Osteocyte (in vitro differentiated cells): ENCODE results near the gene TBC1D3H. TPM values are rescaled to one million over a fixed set of nuclear protein-coding genes. Genes with fewer than 3 reads are reported as not detected.
"Not testable (repeated sequence)": the region's sequence is repeated elsewhere in the genome, so short reads cannot be mapped to it uniquely, and the experiment has no call there.

ENCODE experiments used
- DNase-seq: peaks from one replicate; pipeline ENCODE4 v3.0.0; 2021; ENCODE audit warnings: mixed read lengths; ENCODE audit not compliant: unreplicated experiment; ENCODE audit errors: extremely low spot score
- H3K27ac Mint-ChIP-seq: one replicate; pipeline ENCODE4 v1.8.0; 2021; ENCODE audit warnings: mild to moderate bottlenecking, mixed read lengths; ENCODE audit not compliant: unreplicated experiment
- H3K27me3 Mint-ChIP-seq: one replicate; pipeline ENCODE4 v1.8.0; 2021; ENCODE audit warnings: mixed read lengths; ENCODE audit not compliant: unreplicated experiment
- H3K36me3 Mint-ChIP-seq: one replicate; pipeline ENCODE4 v1.8.0; 2021; ENCODE audit warnings: mixed read lengths; ENCODE audit not compliant: unreplicated experiment
- H3K4me1 Mint-ChIP-seq: one replicate; pipeline ENCODE4 v1.8.0; 2021; ENCODE audit warnings: mixed read lengths; ENCODE audit not compliant: unreplicated experiment
- H3K4me3 Mint-ChIP-seq: one replicate; pipeline ENCODE4 v1.8.0; 2021; ENCODE audit warnings: mild to moderate bottlenecking, moderate library complexity, mixed read lengths; ENCODE audit not compliant: unreplicated experiment
- H3K9me3 Mint-ChIP-seq: one replicate; pipeline ENCODE4 v1.8.0; 2021; ENCODE audit warnings: mixed read lengths; ENCODE audit not compliant: unreplicated experiment
- long read RNA-seq: library from polyadenylated mRNA; unstranded; transcript quantifications from one replicate; pipeline ENCODE4 v2.0.0, GENCODE V29; 2021
- total RNA-seq: library from RNA; stranded (reverse); gene quantifications from 2 replicates; pipeline ENCODE4 v1.2.1, GENCODE V29; 2021

TBC1D3H gene
- not detected in 2 replicates for total RNA-seq
- long read RNA-seq, result 0 reads

DNA sequence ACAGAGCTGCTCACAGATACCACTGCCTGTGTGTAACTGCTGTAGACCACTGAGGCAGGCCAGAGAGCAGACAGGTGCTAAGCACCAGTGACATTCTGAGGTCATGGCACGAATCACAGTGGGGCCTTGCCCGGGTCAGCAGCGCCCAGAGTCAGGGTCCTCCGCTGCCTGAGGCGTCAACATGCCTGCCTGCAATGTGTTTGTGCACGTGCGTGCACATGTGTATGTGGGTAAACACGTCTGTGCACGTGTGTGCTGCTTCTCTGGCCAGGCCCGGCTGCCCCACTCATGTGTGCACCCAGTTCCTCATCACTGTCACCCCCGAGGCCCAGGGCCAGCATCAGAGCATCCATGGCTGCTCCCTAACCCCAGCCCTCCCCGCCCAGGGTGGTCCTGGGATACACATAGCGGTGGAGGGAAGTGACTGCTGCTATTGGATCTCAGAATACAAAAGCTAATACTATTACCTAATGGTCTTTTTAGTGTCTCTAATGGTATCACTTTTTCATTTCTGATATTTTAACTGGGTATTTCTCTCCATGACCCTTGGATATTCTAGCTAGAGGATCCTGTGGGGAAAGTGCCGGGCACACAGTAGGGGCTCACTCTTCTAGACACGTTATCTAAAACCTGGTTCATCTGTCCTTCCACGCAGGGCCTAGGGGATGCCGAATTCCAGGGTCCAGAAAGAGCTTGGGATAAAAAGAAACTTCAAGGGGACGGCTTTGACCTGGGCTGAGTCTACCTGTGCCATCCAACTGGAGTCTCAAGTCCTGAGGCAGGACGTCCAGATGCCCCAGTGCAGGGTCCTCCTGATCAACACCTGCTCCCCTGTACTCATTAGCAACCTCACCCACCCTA lies at the start of gene TBC1D3H:
Gene TBC1D3H (minus strand): TSS at position 51 of the 861 bp plus-strand sequence. CDS start 1,540 bp downstream, outside the sequence.
- H3K4me1 Mint-ChIP-seq, H3K9me3 Mint-ChIP-seq, H3K27me3 Mint-ChIP-seq, DNase-seq, H3K4me3 Mint-ChIP-seq, H3K36me3 Mint-ChIP-seq, H3K27ac Mint-ChIP-seq: not testable (repeated sequence)

DNA sequence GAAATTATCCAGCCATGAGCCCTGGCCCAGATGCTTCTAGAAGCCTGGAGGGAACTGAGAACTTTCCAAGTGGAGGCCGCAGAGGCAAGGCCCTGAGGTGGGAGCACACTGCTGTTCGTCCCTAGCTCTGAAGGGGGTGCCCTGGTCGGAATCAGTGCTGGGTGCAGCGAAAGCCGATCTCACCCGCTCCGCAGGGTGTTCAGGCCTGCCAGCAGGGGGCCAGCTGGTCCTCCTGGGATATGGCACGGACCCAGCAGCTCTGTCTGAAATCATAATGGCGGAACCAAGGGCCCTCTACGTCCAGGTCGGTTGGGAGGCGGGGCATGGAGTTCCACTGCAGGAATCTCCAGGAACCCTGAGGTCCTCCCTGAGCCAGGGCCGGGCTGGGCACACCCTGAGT lies 40.7 kb upstream of the TBC1D3H start:
- not testable (repeated sequence) for H3K27me3 Mint-ChIP-seq, H3K9me3 Mint-ChIP-seq, H3K36me3 Mint-ChIP-seq, H3K27ac Mint-ChIP-seq, H3K4me1 Mint-ChIP-seq, DNase-seq, H3K4me3 Mint-ChIP-seq

DNA sequence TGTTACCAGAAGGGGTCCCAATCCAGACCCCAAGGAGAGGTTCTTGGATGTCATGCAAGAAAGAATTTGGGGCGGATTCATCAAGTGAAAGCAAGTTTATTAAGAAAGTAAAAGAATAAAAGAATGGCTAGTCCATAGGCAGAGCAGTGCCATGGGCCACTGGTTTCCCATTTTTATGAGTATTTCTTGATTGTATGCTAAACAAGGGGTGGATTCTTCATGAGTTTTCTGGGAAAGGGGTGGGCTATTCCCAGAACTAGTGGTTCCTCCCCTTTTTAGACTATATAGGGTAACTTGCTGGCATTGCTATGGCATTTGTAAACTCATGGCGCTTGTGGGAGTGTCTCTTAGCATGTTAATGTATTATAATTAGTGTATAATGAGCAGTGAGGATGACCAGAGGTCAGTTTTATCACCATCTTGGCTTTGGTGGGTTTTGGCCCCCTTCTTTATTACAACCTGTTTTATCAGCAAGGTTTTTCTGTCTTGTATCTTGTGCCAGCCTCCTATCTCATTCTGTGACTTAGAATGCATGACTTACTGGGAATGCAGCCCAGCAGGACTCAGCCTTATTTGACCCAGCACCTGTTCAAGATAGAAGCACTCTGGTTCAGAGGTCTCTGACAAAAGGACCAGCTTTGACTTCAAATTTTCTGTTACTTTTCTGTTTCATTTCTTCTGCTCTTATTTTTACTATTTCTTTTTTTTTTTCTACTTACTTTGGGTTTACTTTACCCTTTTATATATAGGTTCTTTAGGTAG lies 27.1 kb upstream of the TBC1D3H start:
- not testable (repeated sequence) for H3K27ac Mint-ChIP-seq, H3K9me3 Mint-ChIP-seq, H3K36me3 Mint-ChIP-seq, H3K4me1 Mint-ChIP-seq, H3K27me3 Mint-ChIP-seq, H3K4me3 Mint-ChIP-seq, DNase-seq

- not testable (repeated sequence) for H3K27me3 Mint-ChIP-seq, H3K36me3 Mint-ChIP-seq, H3K9me3 Mint-ChIP-seq, H3K4me1 Mint-ChIP-seq, H3K4me3 Mint-ChIP-seq, DNase-seq, H3K27ac Mint-ChIP-seq
These were observed 2.9 kb upstream of the TBC1D3H start for GRCh38 chr17:36390943-36391645.

DNA sequence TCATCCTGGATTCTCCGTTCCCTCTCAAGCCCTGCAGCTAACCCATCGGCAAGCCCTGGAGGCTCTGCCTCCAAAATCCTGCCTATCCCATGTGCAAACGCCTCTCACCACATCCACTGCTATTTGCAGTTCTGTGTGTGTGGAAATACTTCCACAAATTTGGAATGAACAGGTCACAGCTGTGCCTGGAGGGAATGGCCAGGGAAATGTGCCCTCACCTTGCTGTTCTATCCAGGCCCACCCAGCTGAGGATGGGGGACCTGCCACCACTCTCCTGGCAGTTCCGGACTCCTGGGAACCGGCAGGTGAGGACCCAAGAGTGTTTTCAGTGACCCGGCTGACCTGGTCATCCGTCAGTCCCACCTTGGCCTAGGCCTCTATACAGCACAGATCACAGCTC lies 12.3 kb downstream of the TBC1D3H start:
- H3K27ac Mint-ChIP-seq, DNase-seq: not testable (repeated sequence)

GRCh38 chr17:36362496-36362895 lies 25.7 kb downstream of the TBC1D3H start:
- H3K4me1 Mint-ChIP-seq, DNase-seq, H3K27ac Mint-ChIP-seq, H3K4me3 Mint-ChIP-seq, H3K36me3 Mint-ChIP-seq, H3K27me3 Mint-ChIP-seq, H3K9me3 Mint-ChIP-seq: not testable (repeated sequence)

More for the DNA sequence above, 12.3 kb downstream of the TBC1D3H start:
- not testable (repeated sequence) for H3K9me3 Mint-ChIP-seq, H3K4me1 Mint-ChIP-seq, H3K36me3 Mint-ChIP-seq, H3K27me3 Mint-ChIP-seq, H3K4me3 Mint-ChIP-seq

Other genes starting within 250 kb of the TBC1D3H start
- 11.7 and 12.6 TPM in 2 replicates for gene TBC1D3B, start 211.8 kb downstream of the TBC1D3H start, total RNA-seq
- not detected in 2 replicates for gene CCL3L1, start 191.7 kb downstream of the TBC1D3H start, total RNA-seq
- not detected in 2 replicates for gene CCL4L2, start 177.4 kb downstream of the TBC1D3H start, total RNA-seq
- 0.42 and 1.0 TPM in 2 replicates for gene TBC1D3I, start 123.9 kb downstream of the TBC1D3H start, total RNA-seq
- not detected in 2 replicates for gene TBC1D3G, start 64.6 kb downstream of the TBC1D3H start, total RNA-seq
- gene ZNHIT3, start 98.2 kb upstream of the TBC1D3H start, total RNA-seq, result 35.2 and 35.5 TPM in 2 replicates
- gene MYO19, start 146.4 kb upstream of the TBC1D3H start, total RNA-seq, result 65.8 and 65.9 TPM in 2 replicates
- gene PIGW, start 146.6 kb upstream of the TBC1D3H start, total RNA-seq, result 9.7 and 10.0 TPM in 2 replicates
- 67.7 and 76.1 TPM in 2 replicates for gene GGNBP2, start 156.5 kb upstream of the TBC1D3H start, total RNA-seq
- gene DHRS11, start 203.4 kb upstream of the TBC1D3H start, total RNA-seq, result 7.1 TPM in 2 replicates
- gene MRM1, start 213.1 kb upstream of the TBC1D3H start, total RNA-seq, result 3.6 and 4.3 TPM in 2 replicates